K562 (cell line): ENCODE results near the gene C1QTNF12.

Experiments
- CBX1 ChIP-seq: sonication (generic); IDR thresholded peaks from 2 replicates; pipeline ENCODE4 v1.6.1; 2016; ENCODE audit warnings: antibody characterized with exemption, low read depth, mild to moderate bottlenecking
- CBX3 ChIP-seq, 2 experiments: IDR thresholded peaks; 1 replicate in 1 of 2; 2 replicates in 1 of 2; pipeline ENCODE4 v1.6.1; 2012; ENCODE audit warnings: inconsistent platforms in 2 of 2, low read length in 2 of 2, borderline replicate concordance in 1 of 2, control low read depth in 1 of 2
- CHD4 ChIP-seq: fragments of 200-600 bp; sonication (generic); IDR thresholded peaks from 3 replicates; pipeline ENCODE4 v1.6.1; 2012; ENCODE audit warnings: low read depth, mild to moderate bottlenecking, mixed read lengths, low read length, inconsistent platforms; ENCODE audit not compliant: insufficient read depth, insufficient replicate concordance, poor library complexity, severe bottlenecking
- CTCF ChIP-seq, 3 experiments: IDR thresholded peaks in 2 of 3; conservative IDR thresholded peaks in 1 of 3; 2 replicates each; pipeline ENCODE4 v1.5.1; 2011 to 2012; ENCODE audit warnings: low read length in 3 of 3, mild to moderate bottlenecking in 3 of 3, control low read depth in 2 of 3, improper control_type of control experiment in 1 of 3, inconsistent platforms in 1 of 3, low read depth in 1 of 3, mixed read lengths in 1 of 3, moderate library complexity in 1 of 3; ENCODE audit not compliant: insufficient read depth in 2 of 3
- ELF4 ChIP-seq: fragments of 450-650 bp; formaldehyde crosslinking; IDR thresholded peaks from 2 replicates; pipeline ENCODE4 v1.4.0; 2022; ENCODE audit warnings: missing genetic modification characterization
- EP300 ChIP-seq: IDR thresholded peaks from 2 replicates; pipeline ENCODE4 v1.6.1; 2012; ENCODE audit warnings: low read length, improper control_type of control experiment
- MECOM ChIP-seq: fragments of 250-450 bp; sonication (Bioruptor Pico); IDR thresholded peaks from 2 replicates; pipeline ENCODE4 v1.8.0; 2022; ENCODE audit warnings: inconsistent platforms
- NFIC ChIP-seq: fragments of 450-650 bp; IDR thresholded peaks from 2 replicates; pipeline ENCODE4 v1.6.1; 2017; ENCODE audit warnings: mild to moderate bottlenecking, inconsistent platforms
- NRF1 ChIP-seq, 2 experiments: fragments of 450-650 bp; IDR thresholded peaks in 1 of 2; conservative IDR thresholded peaks in 1 of 2; 2 replicates each; pipeline ENCODE4 v1.6.1; 2014; ENCODE audit warnings: mild to moderate bottlenecking in 2 of 2
- PREB ChIP-seq: sonication (generic); formaldehyde crosslinking; IDR thresholded peaks from 2 replicates; pipeline ENCODE4 v1.8.1; 2023; ENCODE audit warnings: mild to moderate bottlenecking, missing genetic modification reagents
- RAD21 ChIP-seq, 2 experiments: fragments of 250-450 bp in 1 of 2; fragments of 450-650 bp in 1 of 2; sonication (Bioruptor Pico) in 1 of 2; formaldehyde crosslinking in 1 of 2; IDR thresholded peaks in 1 of 2; conservative IDR thresholded peaks in 1 of 2; 2 replicates each; pipeline versions ENCODE4 v1.4.0 to v1.8.0; 2020 to 2022; ENCODE audit warnings: mild to moderate bottlenecking in 2 of 2, moderate library complexity in 1 of 2
- RNF219 ChIP-seq: fragments of 250-450 bp; sonication (Bioruptor Pico); IDR thresholded peaks from 2 replicates; pipeline ENCODE4 v1.5.0; 2022; ENCODE audit warnings: mild to moderate bottlenecking
- TGIF2 ChIP-seq: sonication (generic); formaldehyde crosslinking; IDR thresholded peaks from 2 replicates; pipeline ENCODE4 v1.8.1; 2022; ENCODE audit warnings: mild to moderate bottlenecking, missing genetic modification reagents, moderate library complexity
- ZNF121 ChIP-seq: sonication (generic); formaldehyde crosslinking; conservative IDR thresholded peaks from 2 replicates; pipeline ENCODE4 v1.8.0; 2022; ENCODE audit warnings: missing genetic modification reagents

GRCh38 chr1:1229770-1230169, 16.8 kb downstream of the C1QTNF12 start:
- TF ChIP-seq TGIF2 (CRISPR knock-in tag) (no peak), CBX1 (no peak), RNF219 (CRISPR knock-in tag) (no peak), CTCF (IDR thresholded peaks at IDR 0.05 in 2 of 3, conservative IDR thresholded peaks at IDR 0.05 in 1 of 3; ENCODE audit: insufficient read depth in 2 of 3, low read depth in 1 of 3, low read length in 3 of 3) (no peak), MECOM (no peak), NRF1 (conservative IDR thresholded peaks at IDR 0.05 in 1 of 2, IDR thresholded peaks at IDR 0.05 in 1 of 2) (no peak), NFIC (no peak), PREB (CRISPR knock-in tag) (no peak), ELF4 (no peak), ZNF121 (CRISPR knock-in tag) (no peak), CHD4 (no peak), CBX3 (IDR thresholded peaks at IDR 0.05; ENCODE audit: borderline replicate concordance in 1 of 2, low read length in 2 of 2) (no peak), RAD21 (CRISPR knock-in tag; conservative IDR thresholded peaks at IDR 0.05 in 1 of 2, IDR thresholded peaks at IDR 0.05 in 1 of 2) (no peak), EP300 (no peak)
